Measurements from ENCODE around the gene AKT1.

DNA sequence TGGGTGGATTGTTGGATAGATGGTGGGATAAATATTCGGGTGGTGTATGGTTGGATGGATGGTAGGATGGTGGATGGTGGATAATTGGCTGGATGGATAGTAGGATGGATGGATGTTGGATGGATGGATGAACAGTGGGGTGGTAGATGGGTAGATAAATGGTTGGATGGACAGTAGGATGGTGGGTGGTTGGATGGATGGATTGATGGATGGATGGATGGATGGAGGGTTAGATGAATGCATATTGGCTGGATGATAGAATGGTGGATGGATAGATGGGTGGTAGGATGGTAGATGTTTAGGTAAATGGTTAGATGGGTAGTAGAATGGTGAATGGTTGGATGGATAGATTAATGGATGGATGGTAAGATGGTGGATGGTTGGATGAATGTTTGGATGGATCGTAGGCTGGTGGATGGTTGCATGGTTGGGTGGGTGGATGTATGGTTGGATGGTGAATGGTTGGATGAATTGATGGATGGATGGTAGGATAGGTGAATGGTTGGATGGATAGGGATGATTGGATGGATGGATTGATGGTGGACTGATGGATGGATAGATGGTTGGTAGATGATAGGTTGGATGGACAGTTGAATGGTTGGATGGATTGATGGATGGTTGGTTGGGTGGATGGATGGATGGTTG lies 28.9 kb upstream of the AKT1 start:
- TF ChIP-seq ZFX (IDR thresholded peaks at IDR 0.05): no peak
- TF ChIP-seq, protein P1, sequence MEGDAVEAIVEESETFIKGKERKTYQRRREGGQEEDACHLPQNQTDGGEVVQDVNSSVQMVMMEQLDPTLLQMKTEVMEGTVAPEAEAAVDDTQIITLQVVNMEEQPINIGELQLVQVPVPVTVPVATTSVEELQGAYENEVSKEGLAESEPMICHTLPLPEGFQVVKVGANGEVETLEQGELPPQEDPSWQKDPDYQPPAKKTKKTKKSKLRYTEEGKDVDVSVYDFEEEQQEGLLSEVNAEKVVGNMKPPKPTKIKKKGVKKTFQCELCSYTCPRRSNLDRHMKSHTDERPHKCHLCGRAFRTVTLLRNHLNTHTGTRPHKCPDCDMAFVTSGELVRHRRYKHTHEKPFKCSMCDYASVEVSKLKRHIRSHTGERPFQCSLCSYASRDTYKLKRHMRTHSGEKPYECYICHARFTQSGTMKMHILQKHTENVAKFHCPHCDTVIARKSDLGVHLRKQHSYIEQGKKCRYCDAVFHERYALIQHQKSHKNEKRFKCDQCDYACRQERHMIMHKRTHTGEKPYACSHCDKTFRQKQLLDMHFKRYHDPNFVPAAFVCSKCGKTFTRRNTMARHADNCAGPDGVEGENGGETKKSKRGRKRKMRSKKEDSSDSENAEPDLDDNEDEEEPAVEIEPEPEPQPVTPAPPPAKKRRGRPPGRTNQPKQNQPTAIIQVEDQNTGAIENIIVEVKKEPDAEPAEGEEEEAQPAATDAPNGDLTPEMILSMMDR (conservative IDR thresholded peaks at IDR 0.05): no peak
